ENCODE measurements around the gene RAI14.

DNA sequence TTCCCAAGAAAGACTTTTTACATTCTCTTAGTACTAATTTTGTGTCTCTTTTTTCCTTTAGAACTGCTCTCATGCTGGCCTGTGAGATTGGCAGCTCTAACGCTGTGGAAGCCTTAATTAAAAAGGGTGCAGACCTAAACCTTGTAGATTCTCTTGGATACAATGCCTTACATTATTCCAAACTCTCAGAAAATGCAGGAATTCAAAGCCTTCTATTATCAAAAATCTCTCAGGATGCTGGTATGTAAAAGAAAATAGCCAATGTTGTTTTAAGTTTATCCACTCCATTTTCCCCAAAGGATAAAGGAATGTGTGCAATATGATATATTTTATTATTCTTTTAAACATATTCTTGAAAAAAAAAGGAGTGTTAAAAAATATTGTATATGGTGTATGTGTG, 155.6 kb downstream of the RAI14 start:
- TF ChIP-seq, protein P1, sequence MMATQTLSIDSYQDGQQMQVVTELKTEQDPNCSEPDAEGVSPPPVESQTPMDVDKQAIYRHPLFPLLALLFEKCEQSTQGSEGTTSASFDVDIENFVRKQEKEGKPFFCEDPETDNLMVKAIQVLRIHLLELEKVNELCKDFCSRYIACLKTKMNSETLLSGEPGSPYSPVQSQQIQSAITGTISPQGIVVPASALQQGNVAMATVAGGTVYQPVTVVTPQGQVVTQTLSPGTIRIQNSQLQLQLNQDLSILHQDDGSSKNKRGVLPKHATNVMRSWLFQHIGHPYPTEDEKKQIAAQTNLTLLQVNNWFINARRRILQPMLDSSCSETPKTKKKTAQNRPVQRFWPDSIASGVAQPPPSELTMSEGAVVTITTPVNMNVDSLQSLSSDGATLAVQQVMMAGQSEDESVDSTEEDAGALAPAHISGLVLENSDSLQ (IDR thresholded peaks at IDR 0.05), result no peak
- TF ChIP-seq FOXA1 (IDR thresholded peaks at IDR 0.05), result no peak
- no peak for TF ChIP-seq TARDBP (IDR thresholded peaks at IDR 0.05)
- TF ChIP-seq FOXM1 (IDR thresholded peaks at IDR 0.05; ENCODE audit: borderline replicate concordance), result no peak
- TF ChIP-seq HDGF (IDR thresholded peaks at IDR 0.05; ENCODE audit: borderline replicate concordance), result no peak

All from HEK293T (cell line).